ES-I3 (cell line): ENCODE data around the gene CTDP1.

ENCODE experiments used
- H3K36me3 ChIP-seq: 2 replicates; pipeline ENCODE4 v1.6.1; 2013; ENCODE audit warnings: mild to moderate bottlenecking, low read length, control low read depth, moderate library complexity; ENCODE audit not compliant: insufficient read depth
- H3K4me1 ChIP-seq: 2 replicates; pipeline ENCODE4 v1.6.1; 2013; ENCODE audit warnings: mild to moderate bottlenecking, control low read depth, low read length; ENCODE audit not compliant: insufficient read depth
- H3K9ac ChIP-seq: 2 replicates; pipeline ENCODE4 v1.6.1; 2013; ENCODE audit warnings: low read depth, mild to moderate bottlenecking, low read length, moderate library complexity
- H3K9me3 ChIP-seq: 2 replicates; pipeline ENCODE4 v1.6.1; 2013; ENCODE audit warnings: mild to moderate bottlenecking, low read length, moderate library complexity; ENCODE audit not compliant: control insufficient read depth, insufficient read depth

CTDP1 gene

DNA sequence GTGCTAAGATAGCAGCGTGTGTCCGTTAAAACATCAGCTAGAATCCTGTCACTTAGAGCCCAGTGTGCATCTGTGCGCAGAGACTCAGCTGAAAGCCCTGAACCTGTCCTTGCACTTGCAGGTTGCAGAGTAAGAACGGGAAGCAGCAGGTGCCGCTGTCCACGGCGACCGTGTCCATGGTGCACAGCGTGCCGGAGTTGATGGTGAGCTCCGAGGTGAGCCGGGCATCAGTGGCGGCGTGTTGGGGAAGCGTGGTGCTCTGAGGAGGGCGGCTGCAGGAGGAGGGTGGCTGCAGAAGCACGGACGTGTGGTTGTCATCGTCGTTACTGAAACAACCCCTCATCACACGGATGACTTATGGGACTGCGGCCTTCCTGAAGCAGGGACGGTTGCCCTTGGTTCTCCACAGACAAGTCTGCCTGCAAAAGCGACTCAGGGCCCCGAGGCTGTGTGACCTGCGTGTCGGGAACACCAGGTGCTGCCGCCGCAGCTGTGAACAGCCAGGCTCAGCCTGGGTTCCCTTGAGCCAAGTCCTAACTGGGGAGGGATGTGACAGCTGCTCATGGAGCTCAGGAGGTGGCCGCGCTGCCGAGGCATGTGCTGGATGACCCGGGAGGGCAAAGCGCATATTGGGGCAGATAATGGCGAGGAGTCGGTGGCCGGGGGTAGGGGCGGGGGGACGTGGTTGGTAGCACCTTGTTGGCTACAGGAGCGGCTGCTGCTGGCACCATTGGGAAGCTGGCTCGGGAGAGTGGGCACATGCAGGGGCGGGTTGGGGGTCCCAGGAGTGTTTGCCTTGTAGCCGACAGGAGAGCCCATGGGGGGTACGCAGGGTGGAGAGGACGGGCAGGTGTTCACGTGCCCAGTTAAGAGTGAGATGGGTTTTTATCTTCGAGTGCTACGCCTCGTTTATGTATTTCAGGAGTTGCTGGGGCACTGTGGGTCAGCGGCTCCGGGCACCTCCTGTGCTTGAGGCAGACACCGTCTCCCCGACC, 16.6 kb downstream of the CTDP1 start:
- no peak overlapping the region for H3K9ac ChIP-seq
- H3K36me3 ChIP-seq: 0 out of 2 replicates have a peak, but pooled peaks cover 15% of the 10 kb centered on the region
- H3K4me1 ChIP-seq: no peaks in the 10 kb centered on the region; the same call in 1 of the 2 replicates
- H3K9me3 ChIP-seq: no peaks in the 10 kb centered on the region

- Histone ChIP-seq H3K9me3 (no peaks in the 10 kb centered on the region), H3K36me3 (0 out of 2 replicates have a peak, but pooled peaks cover 15% of the 10 kb centered on the region), H3K9ac (no peak overlapping the region), H3K4me1 (no peaks in the 10 kb centered on the region; the same call in 1 of the 2 replicates)
Observed at GRCh38 chr18:79697178-79697577, 17.6 kb downstream of the CTDP1 start.

- no peak overlapping the region for H3K9ac ChIP-seq
- H3K36me3 ChIP-seq: peaks cover 15% of the 10 kb centered on the region; the same call in 1 of the 2 replicates
- no peaks in the 10 kb centered on the region for H3K9me3 ChIP-seq
- no peaks in the 10 kb centered on the region; the same call in 1 of the 2 replicates for H3K4me1 ChIP-seq
Observed at GRCh38 chr18:79697976-79698375, 18.4 kb downstream of the CTDP1 start.

- Histone ChIP-seq H3K9me3 (no peaks in the 10 kb centered on the region), H3K9ac (no peak overlapping the region), H3K4me1 (no peaks in the 10 kb centered on the region), H3K36me3 (peaks cover 15% of the 10 kb centered on the region; the same call in 1 of the 2 replicates)
Observed at GRCh38 chr18:79698668-79699335, 19.2 kb downstream of the CTDP1 start.

DNA sequence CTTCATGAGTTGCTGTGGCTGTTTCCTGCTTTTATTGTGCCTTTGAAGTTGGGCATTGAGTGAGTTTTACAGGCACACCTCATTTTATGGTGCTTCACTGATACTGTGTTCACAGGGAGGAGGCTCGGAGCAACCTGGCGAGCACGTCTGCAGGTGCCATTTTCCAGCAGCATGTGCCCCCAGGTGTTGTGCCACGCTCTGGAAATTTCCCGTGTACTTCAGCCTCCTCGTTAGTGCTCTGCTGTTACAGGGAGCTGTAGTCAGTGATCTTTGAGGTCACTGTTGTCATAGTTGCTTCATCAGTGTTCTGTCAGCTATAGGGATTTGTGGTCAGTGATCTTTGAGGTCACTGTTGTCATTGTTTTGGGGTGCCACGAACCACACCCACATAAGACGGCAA, 20.1 kb downstream of the CTDP1 start:
- H3K9ac ChIP-seq: no peak overlapping the region
- H3K4me1 ChIP-seq: no peaks in the 10 kb centered on the region
- no peaks in the 10 kb centered on the region for H3K9me3 ChIP-seq
- peaks cover 15% of the 10 kb centered on the region; the same call in 1 of the 2 replicates for H3K36me3 ChIP-seq

GRCh38 chr18:79702906-79703305, 23.3 kb downstream of the CTDP1 start:
- peaks cover 10% of the 10 kb centered on the region; the same call in 1 of the 2 replicates for H3K36me3 ChIP-seq
- no peaks in the 10 kb centered on the region for H3K4me1 ChIP-seq
- no peaks in the 10 kb centered on the region for H3K9me3 ChIP-seq
- no peak overlapping the region for H3K9ac ChIP-seq

GRCh38 chr18:79704631-79705030, 25.0 kb downstream of the CTDP1 start:
- H3K9me3 ChIP-seq: no peaks in the 10 kb centered on the region
- H3K4me1 ChIP-seq: no peaks in the 10 kb centered on the region
- no peaks in the 10 kb centered on the region; the same call in 1 of the 2 replicates for H3K36me3 ChIP-seq
- H3K9ac ChIP-seq: no peak overlapping the region

DNA sequence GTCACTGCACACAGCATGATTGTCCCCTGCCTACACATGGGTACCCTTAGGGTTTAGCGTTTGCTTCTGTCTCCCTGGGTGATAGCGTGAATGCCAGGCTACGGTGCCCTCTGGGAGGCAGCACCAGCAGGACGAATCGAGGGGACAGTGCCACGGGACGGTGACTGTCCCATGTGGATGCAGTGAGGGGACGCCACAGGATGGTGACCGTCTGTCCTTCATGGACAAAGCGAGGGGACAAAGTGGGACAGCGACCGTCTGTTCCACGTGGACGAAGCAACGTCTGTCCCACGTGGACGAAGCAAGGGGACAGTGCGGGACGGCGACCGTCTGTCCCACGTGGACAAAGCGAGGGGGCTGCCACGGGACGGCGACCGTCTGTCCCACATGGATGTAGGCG, 25.7 kb downstream of the CTDP1 start:
- Histone ChIP-seq H3K36me3 (no peaks in the 10 kb centered on the region; the same call in 1 of the 2 replicates), H3K9me3 (no peaks in the 10 kb centered on the region), H3K4me1 (no peaks in the 10 kb centered on the region), H3K9ac (no peak overlapping the region)

GRCh38 chr18:79706006-79706405, 26.4 kb downstream of the CTDP1 start:
- Histone ChIP-seq H3K9me3 (no peaks in the 10 kb centered on the region), H3K36me3 (no peaks in the 10 kb centered on the region; the same call in 1 of the 2 replicates), H3K9ac (no peak overlapping the region), H3K4me1 (no peaks in the 10 kb centered on the region)

DNA sequence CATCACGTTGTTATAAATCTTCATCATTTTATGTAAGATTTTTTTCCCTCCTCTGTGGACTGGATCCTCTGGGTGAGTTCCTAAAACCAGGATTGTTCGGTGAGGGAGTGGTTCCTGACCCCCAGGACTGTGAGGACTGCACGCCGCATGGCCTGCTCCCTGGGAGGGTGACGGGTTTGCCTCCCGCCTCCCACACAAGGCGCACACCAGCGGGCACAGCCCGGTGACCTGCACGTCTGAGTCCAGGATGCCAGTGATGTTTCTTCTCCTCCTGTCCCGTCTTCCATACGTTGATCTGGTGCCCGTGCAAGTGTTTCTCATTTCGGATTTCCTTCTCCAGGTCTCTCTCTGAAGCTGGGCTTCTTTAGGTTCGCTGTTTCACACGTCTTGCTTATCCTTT, 27.1 kb downstream of the CTDP1 start:
- Histone ChIP-seq H3K36me3 (no peaks in the 10 kb centered on the region; the same call in 1 of the 2 replicates), H3K9ac (no peak overlapping the region), H3K9me3 (no peaks in the 10 kb centered on the region), H3K4me1 (no peaks in the 10 kb centered on the region)

DNA sequence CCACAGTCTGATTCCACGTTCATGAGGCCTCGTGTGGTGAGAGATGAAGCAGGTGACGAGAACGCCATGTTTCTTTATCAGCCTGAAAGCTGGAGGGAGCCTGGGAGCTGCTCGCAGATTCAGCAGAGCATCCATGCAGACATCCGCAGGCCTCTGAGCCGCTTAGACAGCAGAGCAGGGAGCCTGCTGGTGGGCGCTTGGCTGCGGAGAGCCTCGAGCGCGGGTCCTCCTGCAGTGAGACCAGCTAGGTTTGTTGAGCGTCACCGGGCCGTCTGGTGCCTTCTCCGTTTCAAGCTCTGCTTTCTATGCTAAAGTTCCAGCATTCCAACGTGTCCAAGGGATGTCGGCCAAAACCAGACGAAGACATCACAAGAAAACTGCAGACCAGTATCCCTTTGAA, 27.6 kb downstream of the CTDP1 start:
- H3K36me3 ChIP-seq: peaks cover under 1% of the 10 kb centered on the region
- H3K4me1 ChIP-seq: no peaks in the 10 kb centered on the region
- no peaks in the 10 kb centered on the region for H3K9me3 ChIP-seq
- no peak overlapping the region for H3K9ac ChIP-seq

- Histone ChIP-seq H3K9ac (no peak overlapping the region), H3K9me3 (no peaks in the 10 kb centered on the region), H3K4me1 (no peaks in the 10 kb centered on the region), H3K36me3 (peaks cover 4% of the 10 kb centered on the region)
Observed at GRCh38 chr18:79707671-79708070, 28.1 kb downstream of the CTDP1 start.

- peaks cover 4% of the 10 kb centered on the region for H3K36me3 ChIP-seq
- no peak overlapping the region for H3K9ac ChIP-seq
- H3K4me1 ChIP-seq: no peaks in the 10 kb centered on the region
- H3K9me3 ChIP-seq: no peaks in the 10 kb centered on the region
Observed at GRCh38 chr18:79708412-79708811, 28.8 kb downstream of the CTDP1 start.

DNA sequence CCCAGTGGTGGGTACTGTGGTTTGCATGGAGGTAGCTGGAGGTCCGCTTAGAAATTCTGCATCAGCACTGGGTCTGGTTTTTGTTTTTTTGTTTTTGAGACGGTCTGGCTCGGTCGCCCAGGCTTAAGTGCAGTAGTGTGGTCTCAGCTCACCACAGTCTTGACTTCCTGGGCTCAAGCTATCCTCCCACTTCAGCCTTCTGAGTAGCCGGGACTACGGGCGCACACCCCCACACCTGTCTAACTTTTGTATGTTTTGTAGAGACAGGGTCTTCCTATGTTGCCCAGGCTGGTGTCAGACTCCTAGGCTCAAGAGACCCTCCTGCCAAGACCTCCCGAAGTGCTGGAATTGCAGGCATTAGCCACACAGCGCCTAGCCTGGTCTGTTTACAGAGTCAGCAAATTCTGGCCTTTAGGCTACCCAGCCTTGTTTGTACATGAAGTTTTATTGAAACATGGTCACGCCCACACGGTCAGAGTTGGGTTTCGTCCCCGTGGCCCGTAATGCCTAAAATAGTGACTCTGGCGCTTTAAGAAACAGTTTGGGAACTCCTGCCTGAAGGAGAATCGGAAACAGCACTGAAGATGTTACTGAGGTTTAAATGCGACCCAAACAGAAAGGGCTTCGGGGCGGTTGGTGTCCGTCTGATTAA, 32.7 kb downstream of the CTDP1 start:
- Histone ChIP-seq H3K36me3 (peaks cover 7% of the 10 kb centered on the region), H3K4me1 (no peaks in the 10 kb centered on the region), H3K9me3 (no peaks in the 10 kb centered on the region), H3K9ac (no peak overlapping the region)
